RWPE1 (cell line): ENCODE measurements around the gene TRMT61A.

ENCODE experiments used
- CTCF ChIA-PET: fragments of 350-600 bp; sonication (Branson Sonifier 250); formaldehyde crosslinking; extraction: SDS; loops from one replicate; lab custom pipeline; 2021; lab: Yijun Ruan, JAX
- POLR2A ChIA-PET: fragments of 400-600 bp; formaldehyde crosslinking; extraction: SDS; loops from one replicate; lab custom pipeline; 2020; ENCODE audit warnings: antibody characterized with exemption; ENCODE audit not compliant: low non-redundant PET; lab: Yijun Ruan, JAX
- DNase-seq: peaks from one replicate; pipeline ENCODE4 v3.0.0; 2012; ENCODE audit warnings: low spot score
- H3K27ac ChIP-seq: fragments of 450-650 bp; 2 replicates; pipeline ENCODE4 v1.5.1; 2017
- TF ChIP-seq, protein P1 (sequence below): fragments of 450-650 bp; conservative IDR thresholded peaks from 2 replicates; pipeline ENCODE4 v1.5.1; 2017; ENCODE audit warnings: low read depth, mild to moderate bottlenecking

The TRMT61A gene

DNA sequence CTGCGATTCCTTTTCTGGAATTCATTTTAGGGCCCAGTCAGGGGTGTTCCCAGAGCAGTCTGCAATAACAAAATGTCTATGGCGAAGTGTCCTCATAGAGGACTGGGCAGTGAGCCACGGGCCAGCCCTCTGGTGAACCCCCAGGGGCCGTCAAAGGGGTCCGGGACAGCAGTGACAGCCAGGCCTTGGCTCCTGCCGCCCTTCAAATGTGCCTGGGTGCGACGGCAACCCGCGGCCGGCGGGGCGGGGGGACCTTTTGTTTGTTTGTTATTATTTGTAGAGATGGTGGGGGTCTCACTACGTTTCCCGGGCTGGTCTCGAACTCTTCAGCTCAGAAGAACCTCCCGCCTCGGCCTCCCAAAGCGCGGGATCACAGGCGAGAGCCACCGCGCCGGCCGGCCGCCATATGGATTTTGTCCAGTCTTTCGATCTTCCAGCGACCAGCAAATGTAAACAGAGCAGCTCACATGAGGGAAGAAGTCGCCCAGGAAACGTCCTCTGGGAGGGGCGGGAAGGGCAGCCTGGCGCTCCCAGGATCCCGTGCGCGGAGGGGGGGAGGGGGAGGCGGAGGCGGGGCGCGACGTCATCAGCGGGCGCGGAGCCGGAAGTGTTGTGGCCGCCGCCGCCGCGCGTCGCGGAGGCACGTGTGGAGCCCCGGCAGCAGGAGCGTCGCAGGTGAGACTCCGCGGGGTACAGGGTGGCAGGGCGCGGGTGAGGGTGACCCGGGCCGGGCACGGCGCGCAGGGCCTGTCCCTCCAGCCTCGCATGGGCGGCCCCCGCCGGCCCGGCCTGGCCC, at the start of gene TRMT61A:
TSS of gene TRMT61A (plus strand) at position 610 of the 796 bp plus-strand sequence. CDS start 783 bp downstream, outside the sequence.
- H3K27ac ChIP-seq: peak within 1 kb of the TSS; percentile 100
- TF ChIP-seq, protein P1, sequence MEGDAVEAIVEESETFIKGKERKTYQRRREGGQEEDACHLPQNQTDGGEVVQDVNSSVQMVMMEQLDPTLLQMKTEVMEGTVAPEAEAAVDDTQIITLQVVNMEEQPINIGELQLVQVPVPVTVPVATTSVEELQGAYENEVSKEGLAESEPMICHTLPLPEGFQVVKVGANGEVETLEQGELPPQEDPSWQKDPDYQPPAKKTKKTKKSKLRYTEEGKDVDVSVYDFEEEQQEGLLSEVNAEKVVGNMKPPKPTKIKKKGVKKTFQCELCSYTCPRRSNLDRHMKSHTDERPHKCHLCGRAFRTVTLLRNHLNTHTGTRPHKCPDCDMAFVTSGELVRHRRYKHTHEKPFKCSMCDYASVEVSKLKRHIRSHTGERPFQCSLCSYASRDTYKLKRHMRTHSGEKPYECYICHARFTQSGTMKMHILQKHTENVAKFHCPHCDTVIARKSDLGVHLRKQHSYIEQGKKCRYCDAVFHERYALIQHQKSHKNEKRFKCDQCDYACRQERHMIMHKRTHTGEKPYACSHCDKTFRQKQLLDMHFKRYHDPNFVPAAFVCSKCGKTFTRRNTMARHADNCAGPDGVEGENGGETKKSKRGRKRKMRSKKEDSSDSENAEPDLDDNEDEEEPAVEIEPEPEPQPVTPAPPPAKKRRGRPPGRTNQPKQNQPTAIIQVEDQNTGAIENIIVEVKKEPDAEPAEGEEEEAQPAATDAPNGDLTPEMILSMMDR: no peak
- CTCF ChIA-PET: interaction anchor here (0.6 to 3.1 kb wide), 4 partner anchors 10 to 1205 kb away, joined by 3 to 17 read pairs (median 5); no protein-coding TSS in a partner anchor
- DNase-seq: peak; percentile 96
- POLR2A ChIA-PET: interaction anchor here (0.6 to 1.2 kb wide), 2 partner anchors 12 to 19 kb away, joined by 4 to 7 read pairs; no protein-coding TSS in a partner anchor

DNA sequence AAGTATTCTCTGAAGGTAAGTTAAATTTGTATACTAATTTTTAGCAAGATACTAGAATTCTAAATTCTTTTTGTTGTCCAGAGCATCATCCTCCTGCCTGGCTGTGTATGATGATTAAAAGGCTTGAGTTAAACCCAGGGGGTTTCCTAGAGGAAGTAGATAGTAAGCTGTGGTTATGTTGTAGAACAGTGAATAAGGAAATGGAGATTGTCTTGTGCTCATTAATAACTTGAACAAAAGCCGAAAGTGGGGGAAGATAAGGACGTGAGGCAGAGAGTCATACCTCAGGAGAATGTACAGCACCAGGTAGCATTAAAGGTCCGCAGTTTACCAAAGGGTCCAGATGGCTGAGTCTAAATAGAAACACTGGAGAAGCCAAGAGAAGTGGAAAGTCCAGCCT, 48.4 kb upstream of the TRMT61A start:
- no peak for DNase-seq
- no peak overlapping the region for H3K27ac ChIP-seq
- POLR2A ChIA-PET: no interaction called here
- CTCF ChIA-PET: interaction anchor here (0.5 kb wide), 1 partner anchor 134 kb away, joined by 3 read pairs; no protein-coding TSS in a partner anchor
- TF ChIP-seq, protein P1: no peak

DNA sequence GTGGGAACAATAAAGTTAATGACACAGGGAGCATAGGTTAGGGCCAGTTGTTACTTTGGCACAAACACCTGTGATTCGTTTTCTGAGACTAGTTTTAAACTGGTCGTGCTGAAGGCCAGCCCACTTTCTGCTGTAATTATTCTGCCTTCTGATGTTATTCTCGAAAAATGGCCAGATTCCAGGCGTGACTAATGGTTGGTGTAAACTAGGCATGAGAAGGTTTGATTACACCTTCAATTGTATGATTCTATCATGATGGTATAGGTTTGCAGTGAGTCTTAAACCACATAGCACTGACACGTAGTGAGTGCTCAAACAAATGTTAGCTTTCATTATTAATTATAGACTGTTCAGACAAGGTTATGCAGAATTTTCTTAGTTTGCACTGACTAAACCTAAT, 45.4 kb upstream of the TRMT61A start:
- TF ChIP-seq, protein P1: no peak
- CTCF ChIA-PET: interaction anchor here (0.7 kb wide), 1 partner anchor 405 kb away, joined by 3 read pairs; no protein-coding TSS in a partner anchor
- H3K27ac ChIP-seq: no peak overlapping the region
- POLR2A ChIA-PET: no interaction called here
- peak; percentile 71 for DNase-seq

DNA sequence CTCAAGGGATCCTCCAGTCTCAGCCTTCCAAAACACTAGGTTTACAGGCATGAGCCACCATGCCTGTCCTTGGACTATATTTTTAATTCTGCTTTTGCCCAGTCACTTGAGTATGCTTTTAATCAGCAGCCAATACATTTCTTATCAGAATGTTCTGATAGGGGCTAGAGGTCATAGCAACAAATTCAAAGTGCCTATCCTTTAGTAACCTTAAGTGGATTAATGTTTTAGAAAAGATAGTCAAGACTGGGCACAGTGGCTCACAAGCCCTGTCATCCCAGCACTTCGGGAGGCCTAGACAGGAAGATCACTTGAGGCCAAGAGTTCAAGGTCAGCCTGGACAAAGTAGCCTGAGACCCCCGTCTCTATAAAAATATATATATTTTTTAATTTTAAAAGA, 43.5 kb upstream of the TRMT61A start:
- POLR2A ChIA-PET: no interaction called here
- TF ChIP-seq, protein P1: no peak
- H3K27ac ChIP-seq: no peak overlapping the region
- no peak for DNase-seq
- CTCF ChIA-PET: interaction anchor here (0.7 to 2.4 kb wide), 2 partner anchors 14 kb away, joined by 3 to 13 read pairs; no protein-coding TSS in a partner anchor

DNA sequence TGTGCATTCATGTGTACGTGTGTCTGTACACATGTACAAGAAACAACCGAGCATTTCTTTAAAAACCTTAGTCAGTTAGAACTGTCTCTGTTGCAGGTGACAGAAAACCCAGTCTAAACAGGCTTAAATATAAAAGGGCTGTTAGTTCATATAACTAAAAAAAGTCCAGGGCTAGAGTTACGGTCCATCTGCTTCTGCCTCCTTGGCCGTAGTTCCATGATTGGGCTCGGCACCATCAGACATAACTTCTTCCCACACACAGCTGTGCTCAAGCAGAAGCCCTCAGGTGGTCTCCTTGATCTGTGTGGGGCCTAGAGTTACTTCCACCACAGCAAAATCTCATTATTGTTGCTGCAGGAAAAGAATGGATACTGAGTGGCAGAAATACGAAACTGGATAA, 40.9 kb upstream of the TRMT61A start:
- H3K27ac ChIP-seq: no peak overlapping the region
- ChIA-PET POLR2A (no interaction called here), CTCF (no interaction called here)
- DNase-seq: no peak
- TF ChIP-seq, protein P1: no peak

DNA sequence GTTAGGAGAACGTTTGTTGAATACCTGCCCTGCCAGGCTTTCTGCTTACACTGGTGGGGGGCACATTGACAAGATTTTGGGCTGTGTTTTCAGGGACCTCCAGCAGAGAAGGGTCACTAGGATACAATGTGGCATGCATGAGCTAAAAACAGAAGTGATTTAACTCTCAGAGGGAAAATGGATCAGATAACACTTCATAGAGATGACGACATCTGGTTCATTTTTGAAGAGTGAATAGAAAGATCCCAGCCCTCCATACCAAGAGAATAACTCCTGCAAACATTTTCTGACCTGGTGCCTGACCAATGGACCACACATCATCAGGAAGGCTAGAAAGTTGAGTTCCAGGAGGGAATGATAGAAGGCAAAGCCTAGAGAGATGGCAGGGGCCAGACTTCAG, 40.0 kb upstream of the TRMT61A start:
- ChIA-PET POLR2A (no interaction called here), CTCF (no interaction called here)
- TF ChIP-seq, protein P1: no peak
- no peak overlapping the region for H3K27ac ChIP-seq
- no peak for DNase-seq
